Upper lobe of right lung (tissue), 1 donor: ENCODE results near the gene OLIG2. TPM values are rescaled to one million over a fixed set of nuclear protein-coding genes. Genes with fewer than 3 reads are reported as not detected.

Source experiments
- ATAC-seq: fragments of 200-7000 bp; cut with Tn5 transposase; one replicate; pipeline ENCODE4 v1.9.1; 2020; ENCODE audit warnings: mild to moderate bottlenecking, moderate library complexity
- DNase-seq: peaks from one replicate; pipeline ENCODE4 v3.0.0-alpha.2; 2020
- H3K27ac ChIP-seq: fragments of 200-600 bp; one replicate; pipeline ENCODE4 v1.8.0; 2022
- H3K27me3 ChIP-seq: fragments of 200-600 bp; one replicate; pipeline ENCODE4 v1.8.0; 2022; ENCODE audit warnings: mild to moderate bottlenecking
- H3K36me3 ChIP-seq: fragments of 200-600 bp; one replicate; pipeline ENCODE4 v1.8.0; 2022
- H3K4me1 ChIP-seq: fragments of 200-600 bp; one replicate; pipeline ENCODE4 v1.8.0; 2022
- H3K4me3 ChIP-seq: fragments of 200-600 bp; one replicate; pipeline ENCODE4 v1.8.0; 2022; ENCODE audit warnings: mild to moderate bottlenecking
- H3K9me3 ChIP-seq: fragments of 200-600 bp; one replicate; pipeline ENCODE4 v1.8.0; 2022
- intact Hi-C: fragments of 100-400 bp; cut with DNase I; formaldehyde crosslinking; loops from one replicate; pipeline ENCODE4 v1.11.0; 2022
- total RNA-seq: library from RNA; stranded (reverse); fragmentation: NEBNext Ultra II Directional; extraction: Animal tissue kit (Norgen Biotek cat#: 25700); gene quantifications from one replicate; pipeline ENCODE4 v1.2.1, GENCODE V29; 2021
- TF ChIP-seq, protein P1 (sequence below): fragments of 200-600 bp; IDR thresholded peaks from one replicate; pipeline ENCODE4 v1.8.0; 2022; ENCODE audit warnings: antibody characterized with exemption
- donor health status: DM: no; HTN: yes; CAD: no; lungs with severe emphysema.

The OLIG2 gene
- total RNA-seq, 1 donor from 2014 or later = not detected

- H3K4me3 ChIP-seq = no peak overlapping the region
- no peak overlapping the region for H3K27ac ChIP-seq
- ATAC-seq = no peak
- intact Hi-C loops = no loop called here
- H3K36me3 ChIP-seq = no peaks in the 10 kb centered on the region
- H3K9me3 ChIP-seq = no peaks in the 10 kb centered on the region
- H3K27me3 ChIP-seq = peaks cover 59% of the 10 kb centered on the region
- no peak for DNase-seq
- TF ChIP-seq, protein P1, sequence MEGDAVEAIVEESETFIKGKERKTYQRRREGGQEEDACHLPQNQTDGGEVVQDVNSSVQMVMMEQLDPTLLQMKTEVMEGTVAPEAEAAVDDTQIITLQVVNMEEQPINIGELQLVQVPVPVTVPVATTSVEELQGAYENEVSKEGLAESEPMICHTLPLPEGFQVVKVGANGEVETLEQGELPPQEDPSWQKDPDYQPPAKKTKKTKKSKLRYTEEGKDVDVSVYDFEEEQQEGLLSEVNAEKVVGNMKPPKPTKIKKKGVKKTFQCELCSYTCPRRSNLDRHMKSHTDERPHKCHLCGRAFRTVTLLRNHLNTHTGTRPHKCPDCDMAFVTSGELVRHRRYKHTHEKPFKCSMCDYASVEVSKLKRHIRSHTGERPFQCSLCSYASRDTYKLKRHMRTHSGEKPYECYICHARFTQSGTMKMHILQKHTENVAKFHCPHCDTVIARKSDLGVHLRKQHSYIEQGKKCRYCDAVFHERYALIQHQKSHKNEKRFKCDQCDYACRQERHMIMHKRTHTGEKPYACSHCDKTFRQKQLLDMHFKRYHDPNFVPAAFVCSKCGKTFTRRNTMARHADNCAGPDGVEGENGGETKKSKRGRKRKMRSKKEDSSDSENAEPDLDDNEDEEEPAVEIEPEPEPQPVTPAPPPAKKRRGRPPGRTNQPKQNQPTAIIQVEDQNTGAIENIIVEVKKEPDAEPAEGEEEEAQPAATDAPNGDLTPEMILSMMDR = no peak
- H3K4me1 ChIP-seq = no peaks in the 10 kb centered on the region
Measured at GRCh38 chr21:33063907-33064622, 38.3 kb downstream of the OLIG2 start.

DNA sequence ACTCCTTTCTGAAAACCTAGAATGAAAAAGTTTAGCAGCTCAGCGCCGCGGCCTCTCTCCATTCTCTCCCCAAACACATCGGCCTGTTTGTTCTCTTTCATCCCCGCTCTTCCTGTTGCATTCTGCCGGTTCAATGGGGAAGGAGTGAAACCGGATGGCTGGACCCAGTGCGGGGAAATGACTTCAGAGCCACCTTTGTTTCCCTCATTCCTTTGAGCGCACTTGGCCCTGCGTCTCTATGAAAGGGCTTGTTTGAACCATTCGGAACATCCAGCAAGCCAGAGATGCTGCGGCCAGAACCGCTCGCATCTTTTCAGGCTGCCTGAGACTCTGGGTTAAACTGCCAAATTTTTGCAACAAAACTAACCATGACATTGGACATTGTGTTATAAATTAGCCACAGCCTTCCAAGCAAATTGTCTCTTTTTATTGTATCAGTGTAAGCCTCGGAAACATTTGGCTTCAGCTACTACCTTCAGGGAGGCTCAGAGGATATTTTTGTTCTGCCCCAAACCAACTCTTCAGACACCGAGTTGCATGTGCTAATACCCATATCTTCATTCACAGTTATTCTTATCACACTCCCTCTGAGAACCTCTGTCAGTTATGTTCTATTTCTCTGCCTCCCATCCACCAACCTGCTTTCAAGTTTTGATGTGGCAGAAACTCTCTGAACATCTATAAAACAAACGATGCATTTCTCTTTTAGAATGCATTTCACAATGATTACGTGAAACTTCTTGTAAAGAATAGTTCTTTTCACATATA lies 39.1 kb downstream of the OLIG2 start:
- no peak for ATAC-seq

GRCh38 chr21:33067043-33067442 lies 41.3 kb downstream of the OLIG2 start:
- DNase-seq (no peak), ATAC-seq (no peak)
- Histone ChIP-seq H3K4me1 (peaks cover 4% of the 10 kb centered on the region), H3K27ac (no peak overlapping the region), H3K4me3 (no peak overlapping the region), H3K36me3 (no peaks in the 10 kb centered on the region), H3K9me3 (no peaks in the 10 kb centered on the region), H3K27me3 (peaks cover 87% of the 10 kb centered on the region)
- TF ChIP-seq, protein P1 = no peak
- intact Hi-C loops = no loop called here

More for the DNA sequence above, 39.1 kb downstream of the OLIG2 start:
- Histone ChIP-seq H3K4me3 (no peak overlapping the region), H3K36me3 (no peaks in the 10 kb centered on the region), H3K27me3 (peaks cover 66% of the 10 kb centered on the region), H3K27ac (no peak overlapping the region), H3K9me3 (no peaks in the 10 kb centered on the region), H3K4me1 (no peaks in the 10 kb centered on the region)
- no peak for DNase-seq
- TF ChIP-seq, protein P1 = no peak
- intact Hi-C loops = no loop called here

- TF ChIP-seq, protein P1 = no peak
- Histone ChIP-seq H3K4me1 (peaks cover 4% of the 10 kb centered on the region), H3K9me3 (no peaks in the 10 kb centered on the region), H3K27ac (no peak overlapping the region), H3K36me3 (no peaks in the 10 kb centered on the region), H3K4me3 (no peak overlapping the region), H3K27me3 (peaks cover 90% of the 10 kb centered on the region)
- DNase-seq (no peak), ATAC-seq (peak; percentile 6)
- intact Hi-C loops = no loop called here
Measured at GRCh38 chr21:33067457-33067856, 41.7 kb downstream of the OLIG2 start.

- intact Hi-C loops = no loop called here
- Histone ChIP-seq H3K27me3 (peaks cover 88% of the 10 kb centered on the region), H3K4me1 (peaks cover 4% of the 10 kb centered on the region), H3K36me3 (no peaks in the 10 kb centered on the region), H3K27ac (no peak overlapping the region), H3K9me3 (no peaks in the 10 kb centered on the region), H3K4me3 (no peak overlapping the region)
- TF ChIP-seq, protein P1 = no peak
- ATAC-seq (no peak), DNase-seq (no peak)
Measured at GRCh38 chr21:33069243-33069642, 43.5 kb downstream of the OLIG2 start.
